WI38 (cell line): ENCODE results near the gene RPN2.

Source experiments
- H3K4me3 ChIP-seq: 2 replicates; pipeline ENCODE4 v1.5.1; 2011; ENCODE audit warnings: low read depth, mild to moderate bottlenecking, control low read depth, low read length
- TF ChIP-seq, protein P1 (sequence below): IDR thresholded peaks from 2 replicates; pipeline ENCODE4 v1.5.1; 2012; ENCODE audit warnings: low read depth, mild to moderate bottlenecking, control low read depth, low read length

Gene RPN2

DNA sequence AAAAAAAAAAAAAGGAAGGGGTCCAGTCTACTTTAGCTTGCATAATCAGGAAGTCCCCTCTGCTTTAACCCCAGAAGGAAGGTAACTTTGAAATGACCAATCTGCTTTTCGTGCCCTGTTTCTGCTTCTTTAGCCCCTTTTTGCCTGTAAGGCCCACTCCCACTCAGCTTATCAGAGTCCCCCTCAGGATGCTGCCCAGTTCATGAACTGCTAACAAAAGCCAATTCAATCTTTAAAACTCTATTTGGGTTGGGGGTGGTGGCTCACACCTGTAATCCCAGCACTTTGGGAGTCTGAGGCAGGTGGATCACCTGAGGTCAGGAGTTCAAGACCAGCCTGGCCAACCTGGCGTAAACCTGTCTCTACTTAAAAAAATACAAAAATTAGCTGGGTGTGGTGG, 70.2 kb downstream of the RPN2 start:
- no peak overlapping the region for H3K4me3 ChIP-seq
- TF ChIP-seq, protein P1, sequence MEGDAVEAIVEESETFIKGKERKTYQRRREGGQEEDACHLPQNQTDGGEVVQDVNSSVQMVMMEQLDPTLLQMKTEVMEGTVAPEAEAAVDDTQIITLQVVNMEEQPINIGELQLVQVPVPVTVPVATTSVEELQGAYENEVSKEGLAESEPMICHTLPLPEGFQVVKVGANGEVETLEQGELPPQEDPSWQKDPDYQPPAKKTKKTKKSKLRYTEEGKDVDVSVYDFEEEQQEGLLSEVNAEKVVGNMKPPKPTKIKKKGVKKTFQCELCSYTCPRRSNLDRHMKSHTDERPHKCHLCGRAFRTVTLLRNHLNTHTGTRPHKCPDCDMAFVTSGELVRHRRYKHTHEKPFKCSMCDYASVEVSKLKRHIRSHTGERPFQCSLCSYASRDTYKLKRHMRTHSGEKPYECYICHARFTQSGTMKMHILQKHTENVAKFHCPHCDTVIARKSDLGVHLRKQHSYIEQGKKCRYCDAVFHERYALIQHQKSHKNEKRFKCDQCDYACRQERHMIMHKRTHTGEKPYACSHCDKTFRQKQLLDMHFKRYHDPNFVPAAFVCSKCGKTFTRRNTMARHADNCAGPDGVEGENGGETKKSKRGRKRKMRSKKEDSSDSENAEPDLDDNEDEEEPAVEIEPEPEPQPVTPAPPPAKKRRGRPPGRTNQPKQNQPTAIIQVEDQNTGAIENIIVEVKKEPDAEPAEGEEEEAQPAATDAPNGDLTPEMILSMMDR, result no peak

DNA sequence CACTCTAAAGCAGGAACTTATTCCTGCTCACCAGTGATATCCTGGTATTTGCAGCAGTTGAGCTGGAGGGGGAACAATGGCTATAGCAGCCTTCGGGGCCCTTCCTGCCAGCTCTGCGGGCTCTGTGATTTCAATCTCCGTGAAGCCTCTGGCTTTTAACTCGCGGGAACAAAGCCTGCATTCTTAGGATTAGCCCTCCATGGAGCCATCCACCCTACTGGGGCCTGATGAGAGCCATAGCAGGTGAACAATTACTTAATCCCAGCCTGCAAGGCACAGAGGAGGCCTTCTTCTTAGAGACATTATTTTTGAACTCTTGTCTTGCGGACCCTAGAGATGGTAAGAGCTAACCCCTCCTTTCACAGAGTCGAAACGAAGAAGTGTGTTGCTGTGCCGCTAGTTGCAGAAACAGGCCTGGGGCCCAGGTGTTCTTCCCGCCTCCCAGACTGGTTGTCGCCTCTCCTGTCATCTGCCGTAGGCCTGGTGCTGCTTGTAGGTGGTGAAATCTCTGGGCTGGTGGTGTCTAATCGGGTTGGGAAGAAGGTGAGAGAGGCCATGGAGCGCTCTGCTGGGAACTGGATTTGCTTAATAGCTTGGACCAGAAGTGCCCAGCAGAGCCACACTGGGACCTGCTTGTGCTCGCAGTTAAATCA, 72.8 kb downstream of the RPN2 start:
- TF ChIP-seq, protein P1, result no peak
- no peak overlapping the region for H3K4me3 ChIP-seq

GRCh38 chr20:37253087-37253486, 74.0 kb downstream of the RPN2 start:
- TF ChIP-seq, protein P1, result no peak
- H3K4me3 ChIP-seq, result no peak overlapping the region

GRCh38 chr20:37254114-37254878, 75.2 kb downstream of the RPN2 start:
- H3K4me3 ChIP-seq, result no peak overlapping the region
- TF ChIP-seq, protein P1, result no peak

DNA sequence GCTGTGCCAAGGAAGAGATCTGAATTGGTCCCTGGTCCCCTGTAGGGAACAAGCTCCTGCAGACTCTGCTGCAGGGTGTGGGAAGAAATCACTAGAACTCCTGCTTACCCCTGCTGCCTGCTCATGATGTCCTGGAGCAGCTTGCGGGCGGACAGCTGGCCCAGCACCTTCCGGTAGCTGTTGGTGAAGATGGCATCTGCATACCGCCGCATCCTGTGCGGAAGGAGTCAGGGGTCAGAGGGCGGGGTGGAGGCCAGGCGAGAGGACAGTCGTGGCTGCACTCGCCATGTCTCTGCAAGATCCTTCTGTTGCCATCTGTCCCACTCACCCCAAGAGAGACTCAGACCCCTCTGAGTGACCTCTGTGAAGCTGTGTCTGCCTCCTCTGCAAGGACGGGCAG, 77.2 kb downstream of the RPN2 start:
- TF ChIP-seq, protein P1, result no peak

GRCh38 chr20:37257530-37257929, 78.4 kb downstream of the RPN2 start:
- no peak overlapping the region for H3K4me3 ChIP-seq
- TF ChIP-seq, protein P1, result no peak

More for the DNA sequence above, 77.2 kb downstream of the RPN2 start:
- H3K4me3 ChIP-seq, result no peak overlapping the region

- TF ChIP-seq, protein P1, result no peak
- no peak overlapping the region for H3K4me3 ChIP-seq
These were observed 78.9 kb downstream of the RPN2 start for GRCh38 chr20:37257988-37258387.
